GM12872 (cell line): ENCODE measurements around the gene YWHAQ.

ENCODE experiments used
- TF ChIP-seq, protein P1 (sequence below): IDR thresholded peaks from 3 replicates; pipeline ENCODE4 v1.5.1; 2011; ENCODE audit warnings: low read depth, mild to moderate bottlenecking, low read length, moderate library complexity; ENCODE audit not compliant: insufficient read depth

YWHAQ gene

GRCh38 chr2:9594366-9595054 lies 36.3 kb downstream of the YWHAQ start:
- TF ChIP-seq, protein P1, sequence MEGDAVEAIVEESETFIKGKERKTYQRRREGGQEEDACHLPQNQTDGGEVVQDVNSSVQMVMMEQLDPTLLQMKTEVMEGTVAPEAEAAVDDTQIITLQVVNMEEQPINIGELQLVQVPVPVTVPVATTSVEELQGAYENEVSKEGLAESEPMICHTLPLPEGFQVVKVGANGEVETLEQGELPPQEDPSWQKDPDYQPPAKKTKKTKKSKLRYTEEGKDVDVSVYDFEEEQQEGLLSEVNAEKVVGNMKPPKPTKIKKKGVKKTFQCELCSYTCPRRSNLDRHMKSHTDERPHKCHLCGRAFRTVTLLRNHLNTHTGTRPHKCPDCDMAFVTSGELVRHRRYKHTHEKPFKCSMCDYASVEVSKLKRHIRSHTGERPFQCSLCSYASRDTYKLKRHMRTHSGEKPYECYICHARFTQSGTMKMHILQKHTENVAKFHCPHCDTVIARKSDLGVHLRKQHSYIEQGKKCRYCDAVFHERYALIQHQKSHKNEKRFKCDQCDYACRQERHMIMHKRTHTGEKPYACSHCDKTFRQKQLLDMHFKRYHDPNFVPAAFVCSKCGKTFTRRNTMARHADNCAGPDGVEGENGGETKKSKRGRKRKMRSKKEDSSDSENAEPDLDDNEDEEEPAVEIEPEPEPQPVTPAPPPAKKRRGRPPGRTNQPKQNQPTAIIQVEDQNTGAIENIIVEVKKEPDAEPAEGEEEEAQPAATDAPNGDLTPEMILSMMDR = no peak

- TF ChIP-seq, protein P1 = no peak
Measured at GRCh38 chr2:9593925-9594324, 36.9 kb downstream of the YWHAQ start.

- TF ChIP-seq, protein P1 = no peak
Measured at GRCh38 chr2:9592699-9593098, 38.1 kb downstream of the YWHAQ start.

- TF ChIP-seq, protein P1 = no peak
Measured at GRCh38 chr2:9590641-9591040, 40.2 kb downstream of the YWHAQ start.

DNA sequence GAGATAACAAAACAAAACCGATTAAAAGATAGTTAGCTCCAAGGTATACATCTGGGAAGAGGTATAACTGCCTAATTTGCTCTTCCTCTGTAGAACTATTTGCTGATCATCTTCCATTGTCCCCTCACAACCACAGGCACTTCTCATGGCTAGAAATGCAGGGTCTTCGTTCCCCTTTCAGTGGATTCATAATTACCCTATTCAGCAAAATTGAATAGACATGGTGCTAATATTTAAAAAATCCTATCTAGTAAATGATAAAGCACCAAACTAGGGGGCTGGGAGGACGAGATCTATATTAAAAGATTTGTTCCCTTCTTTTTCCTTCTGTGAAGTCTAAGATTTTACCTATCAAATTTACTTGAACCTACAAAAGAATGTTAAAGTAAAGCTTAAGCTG lies 44.3 kb downstream of the YWHAQ start:
- TF ChIP-seq, protein P1 = no peak

DNA sequence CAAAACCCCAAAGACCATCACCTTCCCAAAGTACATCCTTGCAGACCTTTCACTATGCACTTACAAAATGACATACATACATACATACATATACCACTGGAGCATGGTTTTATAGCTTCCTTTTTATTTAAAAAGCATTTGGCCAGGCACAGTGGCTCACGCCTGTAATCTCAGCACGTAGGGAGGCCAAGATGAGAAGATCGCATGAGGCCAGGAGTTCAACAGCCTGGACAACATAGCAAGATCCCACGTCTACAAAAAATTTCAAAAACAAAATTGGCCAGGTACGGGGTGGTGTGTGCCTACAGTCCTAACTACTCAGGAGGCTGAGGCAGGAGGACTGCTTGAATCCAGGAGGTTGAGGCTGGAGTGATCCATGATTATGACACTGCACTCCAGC lies 45.3 kb downstream of the YWHAQ start:
- TF ChIP-seq, protein P1 = no peak

DNA sequence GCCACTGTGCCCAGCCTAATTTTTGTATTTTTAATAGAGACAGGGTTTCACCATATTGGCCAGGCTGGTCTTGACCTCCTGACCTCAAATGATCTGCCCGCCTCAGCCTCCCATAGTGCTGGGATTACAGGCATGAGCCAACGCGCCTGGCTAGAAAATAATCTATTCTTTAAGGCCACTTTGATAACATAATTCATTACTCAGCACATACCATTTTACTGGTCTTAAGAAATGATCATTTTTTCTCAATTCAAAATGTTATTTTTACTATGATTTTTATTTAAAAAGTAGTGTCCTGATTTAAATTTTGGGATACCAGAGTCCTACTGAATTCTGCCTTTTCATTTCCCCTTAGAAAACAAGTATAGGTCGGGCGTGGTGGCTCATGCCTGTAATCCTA lies 48.2 kb downstream of the YWHAQ start:
- TF ChIP-seq, protein P1 = no peak
